HG03432 (cell line): ENCODE results near the gene ZNF783.

Source experiments
- ATAC-seq: cut with Tn5 transposase; IDR thresholded peaks from one replicate; pipeline ENCODE4 v1.9.1; 2021; ENCODE audit warnings: mild to moderate bottlenecking, moderate library complexity; ENCODE audit not compliant: unreplicated experiment

The ZNF783 gene

GRCh38 chr7:149280151-149280550 lies 18.2 kb downstream of the ZNF783 start:
- ATAC-seq = no peak

- ATAC-seq = no peak
Observed at GRCh38 chr7:149280661-149281507, 18.9 kb downstream of the ZNF783 start.

GRCh38 chr7:149281508-149282330 lies 19.7 kb downstream of the ZNF783 start:
- no peak for ATAC-seq

- no peak for ATAC-seq
Observed at GRCh38 chr7:149282331-149282655, 20.3 kb downstream of the ZNF783 start.

- ATAC-seq = no peak
Observed at GRCh38 chr7:149283321-149283720, 21.3 kb downstream of the ZNF783 start.

GRCh38 chr7:149284343-149284742 lies 22.3 kb downstream of the ZNF783 start:
- no peak for ATAC-seq

- ATAC-seq = peak; percentile 98
Observed at GRCh38 chr7:149284850-149285585, 23.0 kb downstream of the ZNF783 start.

- no peak for ATAC-seq
Observed at GRCh38 chr7:149285603-149286002, 23.6 kb downstream of the ZNF783 start.

GRCh38 chr7:149286811-149287400 lies 24.9 kb downstream of the ZNF783 start:
- ATAC-seq = no peak

GRCh38 chr7:149287622-149288021 lies 25.6 kb downstream of the ZNF783 start:
- no peak for ATAC-seq

GRCh38 chr7:149289262-149289661 lies 27.3 kb downstream of the ZNF783 start:
- no peak for ATAC-seq

- ATAC-seq = no peak
Observed at GRCh38 chr7:149289856-149290255, 27.9 kb downstream of the ZNF783 start.

- ATAC-seq = no peak
Observed at GRCh38 chr7:149291036-149291780, 29.2 kb downstream of the ZNF783 start.

- no peak for ATAC-seq
Observed at GRCh38 chr7:149291781-149292461, 29.9 kb downstream of the ZNF783 start.

GRCh38 chr7:149292462-149292823 lies 30.4 kb downstream of the ZNF783 start:
- ATAC-seq = no peak

GRCh38 chr7:149293338-149293737 lies 31.3 kb downstream of the ZNF783 start:
- no peak for ATAC-seq

GRCh38 chr7:149293946-149294633 lies 32.1 kb downstream of the ZNF783 start:
- ATAC-seq = no peak

- no peak for ATAC-seq
Observed at GRCh38 chr7:149294634-149295480, 32.9 kb downstream of the ZNF783 start.
